ENCODE measurements around the gene CMSS1.

CMSS1 gene

GRCh38 chr3:99933971-99934750 lies 116.5 kb downstream of the CMSS1 start:
- TF ChIP-seq, protein P1, sequence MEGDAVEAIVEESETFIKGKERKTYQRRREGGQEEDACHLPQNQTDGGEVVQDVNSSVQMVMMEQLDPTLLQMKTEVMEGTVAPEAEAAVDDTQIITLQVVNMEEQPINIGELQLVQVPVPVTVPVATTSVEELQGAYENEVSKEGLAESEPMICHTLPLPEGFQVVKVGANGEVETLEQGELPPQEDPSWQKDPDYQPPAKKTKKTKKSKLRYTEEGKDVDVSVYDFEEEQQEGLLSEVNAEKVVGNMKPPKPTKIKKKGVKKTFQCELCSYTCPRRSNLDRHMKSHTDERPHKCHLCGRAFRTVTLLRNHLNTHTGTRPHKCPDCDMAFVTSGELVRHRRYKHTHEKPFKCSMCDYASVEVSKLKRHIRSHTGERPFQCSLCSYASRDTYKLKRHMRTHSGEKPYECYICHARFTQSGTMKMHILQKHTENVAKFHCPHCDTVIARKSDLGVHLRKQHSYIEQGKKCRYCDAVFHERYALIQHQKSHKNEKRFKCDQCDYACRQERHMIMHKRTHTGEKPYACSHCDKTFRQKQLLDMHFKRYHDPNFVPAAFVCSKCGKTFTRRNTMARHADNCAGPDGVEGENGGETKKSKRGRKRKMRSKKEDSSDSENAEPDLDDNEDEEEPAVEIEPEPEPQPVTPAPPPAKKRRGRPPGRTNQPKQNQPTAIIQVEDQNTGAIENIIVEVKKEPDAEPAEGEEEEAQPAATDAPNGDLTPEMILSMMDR (IDR thresholded peaks at IDR 0.05; ENCODE audit: low read length), result no peak
- no peaks in the 10 kb centered on the region for H3K4me1 ChIP-seq (ENCODE audit: low read length)
- no peaks in the 10 kb centered on the region for H3K36me3 ChIP-seq (replicated peaks; ENCODE audit: insufficient read depth, low read length)
- no peak overlapping the region for H3K4me3 ChIP-seq (ENCODE audit: low read length)
- H3K27me3 ChIP-seq (replicated peaks; ENCODE audit: insufficient read depth, low read length), result no peaks in the 10 kb centered on the region
- H3F3A ChIP-seq (ENCODE audit: insufficient read depth, low read length), result no peaks in the 10 kb centered on the region
- H4K20me1 ChIP-seq (ENCODE audit: insufficient read depth, low read length), result no peaks in the 10 kb centered on the region
- no peaks in the 10 kb centered on the region for H3K9me2 ChIP-seq (replicated peaks; ENCODE audit: insufficient read depth, low read length)
- H3K79me2 ChIP-seq (ENCODE audit: low read length), result no peaks in the 10 kb centered on the region
- H3K9ac ChIP-seq (ENCODE audit: low read length), result no peak overlapping the region
- H3K9me3 ChIP-seq (replicated peaks; ENCODE audit: insufficient read depth, low read length), result no peaks in the 10 kb centered on the region
- no peak overlapping the region for H3K4me2 ChIP-seq (ENCODE audit: low read depth, low read length)
- H2AFZ ChIP-seq (ENCODE audit: low read length), result no peak overlapping the region
- no peak overlapping the region for H3K27ac ChIP-seq (ENCODE audit: low read length)
- DNase-seq, result no peak

- H3K9ac ChIP-seq (ENCODE audit: low read length), result no peak overlapping the region
- H3K4me2 ChIP-seq (ENCODE audit: low read depth, low read length), result no peak overlapping the region
Observed at GRCh38 chr3:99934975-99935797, 117.5 kb downstream of the CMSS1 start.

GRCh38 chr3:99938270-99938911 lies 120.7 kb downstream of the CMSS1 start:
- no peaks in the 10 kb centered on the region for H3K79me2 ChIP-seq (ENCODE audit: low read length)
- H3K4me3 ChIP-seq (ENCODE audit: low read length), result no peak overlapping the region
- H4K20me1 ChIP-seq (ENCODE audit: insufficient read depth, low read length), result no peaks in the 10 kb centered on the region
- no peaks in the 10 kb centered on the region for H3K27me3 ChIP-seq (replicated peaks; ENCODE audit: insufficient read depth, low read length)
- no peak overlapping the region for H2AFZ ChIP-seq (ENCODE audit: low read length)
- H3K36me3 ChIP-seq (replicated peaks; ENCODE audit: insufficient read depth, low read length), result no peaks in the 10 kb centered on the region
- no peak overlapping the region for H3K9ac ChIP-seq (ENCODE audit: low read length)
- DNase-seq, result no peak
- H3K4me1 ChIP-seq (ENCODE audit: low read length), result no peaks in the 10 kb centered on the region
- H3K9me3 ChIP-seq (replicated peaks; ENCODE audit: insufficient read depth, low read length), result no peaks in the 10 kb centered on the region
- TF ChIP-seq, protein P1 (IDR thresholded peaks at IDR 0.05; ENCODE audit: low read length), result no peak
- no peak for TF ChIP-seq EZH2phosphoT487 (IDR thresholded peaks at IDR 0.05; ENCODE audit: low read length)
- TF ChIP-seq EZH2 (optimal IDR thresholded peaks at IDR 0.05; ENCODE audit: low read depth, low read length), result no peak
- no peak overlapping the region for H3K27ac ChIP-seq (ENCODE audit: low read length)
- no peaks in the 10 kb centered on the region for H3F3A ChIP-seq (ENCODE audit: insufficient read depth, low read length)
- no peak overlapping the region for H3K4me2 ChIP-seq (ENCODE audit: low read depth, low read length)
- no peaks in the 10 kb centered on the region for H3K9me2 ChIP-seq (replicated peaks; ENCODE audit: insufficient read depth, low read length)

More at GRCh38 chr3:99934975-99935797, 117.5 kb downstream of the CMSS1 start:
- H3K79me2 ChIP-seq (ENCODE audit: low read length), result no peaks in the 10 kb centered on the region
- no peak overlapping the region for H3K4me3 ChIP-seq (ENCODE audit: low read length)
- H3K9me2 ChIP-seq (replicated peaks; ENCODE audit: insufficient read depth, low read length), result no peaks in the 10 kb centered on the region
- no peaks in the 10 kb centered on the region for H3K27me3 ChIP-seq (replicated peaks; ENCODE audit: insufficient read depth, low read length)
- no peak for TF ChIP-seq EZH2phosphoT487 (IDR thresholded peaks at IDR 0.05; ENCODE audit: low read length)
- TF ChIP-seq, protein P1 (IDR thresholded peaks at IDR 0.05; ENCODE audit: low read length), result no peak
- no peak for TF ChIP-seq EZH2 (optimal IDR thresholded peaks at IDR 0.05; ENCODE audit: low read depth, low read length)
- no peaks in the 10 kb centered on the region for H4K20me1 ChIP-seq (ENCODE audit: insufficient read depth, low read length)
- no peak overlapping the region for H3K27ac ChIP-seq (ENCODE audit: low read length)
- no peaks in the 10 kb centered on the region for H3F3A ChIP-seq (ENCODE audit: insufficient read depth, low read length)
- H3K36me3 ChIP-seq (replicated peaks; ENCODE audit: insufficient read depth, low read length), result no peaks in the 10 kb centered on the region
- no peak for DNase-seq
- no peaks in the 10 kb centered on the region for H3K4me1 ChIP-seq (ENCODE audit: low read length)
- H3K9me3 ChIP-seq (replicated peaks; ENCODE audit: insufficient read depth, low read length), result no peaks in the 10 kb centered on the region
- H2AFZ ChIP-seq (ENCODE audit: low read length), result no peak overlapping the region

Data from MM.1S (cell line).